Measurements from ENCODE around the gene PBXIP1.
"Not testable (repeated sequence)": the region's sequence is repeated elsewhere in the genome, so short reads cannot be mapped to it uniquely, and the experiment has no call there.

The PBXIP1 gene

GRCh38 chr1:154935749-154936554, 19.9 kb downstream of the PBXIP1 start:
- no peak for DNase-seq

- DNase-seq = no peak
Observed at GRCh38 chr1:154934358-154934948, 21.4 kb downstream of the PBXIP1 start.

GRCh38 chr1:154931940-154932487, 23.9 kb downstream of the PBXIP1 start:
- DNase-seq = no peak

GRCh38 chr1:154926201-154926600, 29.7 kb downstream of the PBXIP1 start:
- no peak for DNase-seq

GRCh38 chr1:154925335-154926170, 30.3 kb downstream of the PBXIP1 start:
- DNase-seq = peak; percentile 16 to 52

GRCh38 chr1:154923695-154924094, 32.2 kb downstream of the PBXIP1 start:
- DNase-seq = no peak

GRCh38 chr1:154913273-154913672, 42.6 kb downstream of the PBXIP1 start:
- no peak for DNase-seq

- DNase-seq = no peak
Observed at GRCh38 chr1:154912755-154913154, 43.1 kb downstream of the PBXIP1 start.

GRCh38 chr1:154911691-154912550, 44.0 kb downstream of the PBXIP1 start:
- DNase-seq = no peak

- DNase-seq = no peak
Observed at GRCh38 chr1:154910851-154911250, 45.0 kb downstream of the PBXIP1 start.

- DNase-seq = no peak
Observed at GRCh38 chr1:154908937-154909336, 47.0 kb downstream of the PBXIP1 start.

GRCh38 chr1:154908129-154908528, 47.8 kb downstream of the PBXIP1 start:
- DNase-seq = not testable (repeated sequence)

GRCh38 chr1:154906621-154907081, 49.2 kb downstream of the PBXIP1 start:
- peak in 1 of 2 donors; percentile 19 for DNase-seq

- DNase-seq = no peak
Observed at GRCh38 chr1:154902938-154903566, 52.8 kb downstream of the PBXIP1 start.

- DNase-seq = no peak
Observed at GRCh38 chr1:154901591-154901990, 54.3 kb downstream of the PBXIP1 start.

- no peak for DNase-seq
Observed at GRCh38 chr1:154899041-154899440, 56.9 kb downstream of the PBXIP1 start.

- DNase-seq = no peak
Observed at GRCh38 chr1:154896771-154897286, 59.1 kb downstream of the PBXIP1 start.

GRCh38 chr1:154895798-154896197, 60.1 kb downstream of the PBXIP1 start:
- DNase-seq = no peak
